HUES6 (cell line): ENCODE results near the gene CADM1.

Experiments used
- H3K27ac ChIP-seq: 2 replicates; pipeline ENCODE4 v1.7.0; 2013; ENCODE audit warnings: low read depth, mild to moderate bottlenecking, low read length, inconsistent platforms
- H3K27me3 ChIP-seq: 2 replicates; pipeline ENCODE4 v1.6.1; 2013; ENCODE audit warnings: low read length; ENCODE audit not compliant: control insufficient read depth, insufficient read depth
- H3K36me3 ChIP-seq: 2 replicates; pipeline ENCODE4 v1.6.1; 2013; ENCODE audit warnings: low read length; ENCODE audit not compliant: control insufficient read depth, insufficient read depth
- H3K4me1 ChIP-seq: 2 replicates; pipeline ENCODE4 v1.6.1; 2013; ENCODE audit warnings: low read length; ENCODE audit not compliant: control insufficient read depth, insufficient read depth
- H3K4me3 ChIP-seq: 2 replicates; pipeline ENCODE4 v1.5.1; 2013; ENCODE audit warnings: low read depth, low read length
- H3K9ac ChIP-seq: one replicate; pipeline ENCODE4 v1.6.1; 2013; ENCODE audit warnings: mild to moderate bottlenecking, low read length
- H3K9me3 ChIP-seq: 2 replicates; pipeline ENCODE4 v1.6.1; 2013; ENCODE audit warnings: low read depth, low read length; ENCODE audit not compliant: control insufficient read depth, insufficient read depth

Gene CADM1

DNA sequence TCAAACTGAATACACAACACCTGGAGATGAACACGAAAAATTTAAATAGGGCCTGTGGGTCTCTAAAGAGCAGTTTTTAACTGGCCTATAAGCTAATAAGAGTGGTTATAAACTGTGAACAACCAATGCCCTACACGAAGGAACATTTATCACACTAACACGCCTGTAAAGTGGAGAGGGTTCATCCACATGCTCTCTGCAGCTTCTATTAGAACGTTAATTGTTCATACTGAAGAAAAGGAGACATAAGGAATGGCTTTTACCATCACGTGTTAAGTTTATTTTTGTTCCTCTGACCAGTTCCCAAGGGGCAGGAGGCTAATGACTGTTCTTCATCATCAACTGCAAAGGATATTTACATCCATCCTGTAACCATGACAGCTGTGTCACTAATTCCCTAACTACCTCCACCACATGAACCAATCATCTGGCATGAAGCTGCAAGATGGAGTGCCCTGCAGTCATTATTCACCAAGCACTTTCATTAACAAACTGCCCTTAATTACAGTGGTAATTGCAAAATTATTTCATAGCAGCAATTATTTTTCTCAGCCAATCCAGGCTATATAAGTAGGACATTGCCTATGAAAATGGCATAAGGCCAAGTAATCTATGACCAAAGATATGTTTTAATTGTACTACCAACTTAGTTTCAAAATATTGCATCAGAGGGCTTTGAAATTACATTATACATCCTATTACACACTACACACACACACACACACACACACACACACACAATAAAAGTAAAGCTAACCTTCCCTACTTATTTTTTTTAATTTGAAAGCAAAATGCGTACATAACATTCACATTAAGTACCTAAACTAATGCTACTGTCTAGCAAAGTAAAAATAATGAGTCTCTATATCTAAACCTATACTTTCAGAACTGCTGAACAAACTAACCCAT lies 186.7 kb downstream of the CADM1 start:
- Histone ChIP-seq H3K9me3 (no peaks in the 10 kb centered on the region), H3K27ac (no peak overlapping the region), H3K27me3 (no peaks in the 10 kb centered on the region), H3K4me1 (no peaks in the 10 kb centered on the region), H3K4me3 (no peak overlapping the region), H3K36me3 (no peaks in the 10 kb centered on the region), H3K9ac (no peak overlapping the region)

DNA sequence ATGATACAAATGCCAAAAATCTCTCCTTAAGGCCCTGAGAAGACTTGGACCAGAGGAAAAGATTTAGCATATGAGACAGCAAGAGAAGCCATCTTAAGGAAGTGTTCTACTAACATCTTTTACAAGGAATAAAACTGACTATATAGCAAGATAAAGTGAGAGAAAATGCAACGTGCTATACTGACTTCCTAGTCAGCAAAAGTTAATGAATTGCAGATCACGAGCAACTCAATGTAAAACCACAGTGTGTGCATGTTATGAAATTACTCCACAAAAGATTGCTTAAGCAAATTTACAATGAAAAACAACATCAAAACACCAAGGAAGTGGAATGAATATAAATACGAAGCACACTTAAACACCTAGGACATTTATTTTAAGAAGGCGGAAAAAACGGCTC lies 187.5 kb downstream of the CADM1 start:
- Histone ChIP-seq H3K9me3 (no peaks in the 10 kb centered on the region), H3K27me3 (no peaks in the 10 kb centered on the region), H3K9ac (no peak overlapping the region), H3K27ac (no peak overlapping the region), H3K4me1 (no peaks in the 10 kb centered on the region), H3K4me3 (no peak overlapping the region), H3K36me3 (no peaks in the 10 kb centered on the region)

DNA sequence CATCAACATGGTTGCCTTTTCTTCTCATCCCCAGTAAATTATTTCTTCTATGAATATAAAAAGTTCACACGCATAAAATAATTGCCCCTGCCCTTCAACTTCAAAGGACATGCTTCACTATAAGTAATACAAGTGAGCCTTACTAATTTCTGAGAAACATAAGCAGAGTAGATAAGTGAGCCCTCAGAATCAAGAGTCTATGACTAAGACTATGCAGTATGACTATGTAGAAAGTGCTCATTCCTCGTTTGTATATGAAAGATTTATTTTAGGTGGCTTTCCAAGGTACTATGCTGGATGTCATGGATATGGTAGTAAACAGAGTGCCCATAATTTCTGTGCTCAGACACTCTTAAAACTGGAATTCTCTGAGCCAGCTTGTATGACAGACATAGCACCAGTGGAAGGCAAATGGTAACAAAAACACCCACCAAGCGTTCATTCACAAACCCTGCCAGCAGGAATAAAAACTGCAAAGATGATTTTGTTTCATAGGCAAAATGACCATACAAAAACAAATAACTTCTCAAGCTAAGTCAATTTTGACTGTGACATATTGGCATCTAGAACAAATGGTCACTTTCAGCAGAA lies 189.8 kb downstream of the CADM1 start:
- no peaks in the 10 kb centered on the region for H3K27me3 ChIP-seq
- H3K9ac ChIP-seq = no peak overlapping the region

DNA sequence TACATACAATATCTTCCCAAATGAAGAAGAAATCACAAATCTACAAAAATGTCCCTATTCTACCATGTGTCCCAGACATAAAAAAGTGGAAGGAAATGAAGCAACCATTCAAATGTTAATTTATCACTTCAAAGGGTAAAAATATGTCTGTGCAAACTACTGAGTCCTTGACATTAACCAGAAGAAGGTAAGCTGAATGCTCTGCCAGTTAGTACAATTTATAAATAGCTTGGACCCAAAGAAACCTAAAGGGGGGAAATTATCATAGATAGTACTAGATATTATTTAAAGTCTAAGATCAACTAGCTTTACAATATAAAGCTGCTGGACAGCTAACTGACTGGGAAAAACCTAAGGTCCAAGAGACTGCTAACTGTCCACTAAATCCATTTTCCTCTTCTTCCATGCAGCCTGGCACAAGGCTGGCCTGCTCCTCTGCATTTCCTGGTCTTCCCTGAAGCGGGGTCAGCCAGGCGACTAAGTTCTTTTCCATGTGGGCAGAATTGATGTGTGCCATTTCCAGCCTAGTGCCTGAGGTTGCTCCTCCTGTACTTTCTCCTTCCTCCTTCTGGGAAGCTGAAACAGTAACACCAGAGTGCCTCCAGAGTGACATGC lies 190.9 kb downstream of the CADM1 start:
- Histone ChIP-seq H3K4me3 (no peak overlapping the region), H3K9me3 (no peaks in the 10 kb centered on the region), H3K27me3 (no peaks in the 10 kb centered on the region), H3K9ac (no peak overlapping the region), H3K36me3 (no peaks in the 10 kb centered on the region), H3K27ac (no peak overlapping the region), H3K4me1 (no peaks in the 10 kb centered on the region)

More for the DNA sequence above, 189.8 kb downstream of the CADM1 start:
- H3K4me1 ChIP-seq = no peaks in the 10 kb centered on the region
- H3K36me3 ChIP-seq = no peaks in the 10 kb centered on the region
- no peaks in the 10 kb centered on the region for H3K9me3 ChIP-seq
- H3K4me3 ChIP-seq = no peak overlapping the region
- no peak overlapping the region for H3K27ac ChIP-seq

DNA sequence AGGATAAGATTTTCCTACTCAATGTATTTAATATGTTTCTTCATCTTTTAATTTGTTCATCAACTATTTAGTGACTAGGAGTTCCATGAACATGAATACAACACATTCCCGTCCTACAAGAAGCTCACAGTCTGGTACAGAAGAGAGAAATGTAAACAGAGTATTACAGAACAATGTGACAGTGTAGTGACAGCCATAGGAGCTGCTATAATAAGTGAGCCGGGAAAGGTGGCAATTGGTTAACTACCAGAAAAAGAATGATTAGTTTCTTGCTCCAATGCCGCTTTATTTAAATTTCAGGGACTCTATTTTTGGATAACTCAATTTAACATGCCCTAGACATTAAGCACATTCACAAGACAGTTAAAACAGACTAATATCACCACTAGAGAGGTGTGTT lies 192.3 kb downstream of the CADM1 start:
- Histone ChIP-seq H3K9ac (no peak overlapping the region), H3K36me3 (no peaks in the 10 kb centered on the region), H3K4me3 (no peak overlapping the region), H3K27me3 (no peaks in the 10 kb centered on the region), H3K4me1 (no peaks in the 10 kb centered on the region), H3K27ac (no peak overlapping the region), H3K9me3 (no peaks in the 10 kb centered on the region)

DNA sequence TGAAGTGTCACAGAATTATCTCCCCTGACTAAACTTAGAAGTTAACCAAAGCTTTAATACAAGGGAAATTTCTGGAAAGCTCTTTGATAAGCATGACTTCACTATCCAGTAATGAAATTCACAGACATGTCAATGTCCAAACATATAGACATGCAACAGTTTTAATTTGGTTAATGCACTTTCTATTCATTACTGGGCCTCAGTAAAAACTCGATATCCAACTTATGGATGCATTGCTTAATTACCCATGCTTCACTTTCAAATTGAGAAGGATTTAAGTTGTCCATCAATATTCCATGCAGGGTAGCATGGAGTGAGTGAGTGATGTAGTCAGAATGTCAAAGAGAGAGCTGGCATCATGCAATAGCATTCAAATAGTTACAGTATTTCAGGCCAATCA lies 197.5 kb downstream of the CADM1 start:
- no peaks in the 10 kb centered on the region for H3K27me3 ChIP-seq
- no peaks in the 10 kb centered on the region for H3K36me3 ChIP-seq
- no peak overlapping the region for H3K9ac ChIP-seq
- no peak overlapping the region for H3K4me3 ChIP-seq
- no peaks in the 10 kb centered on the region for H3K9me3 ChIP-seq
- H3K4me1 ChIP-seq = no peaks in the 10 kb centered on the region; the same call in 1 of the 2 replicates
- no peak overlapping the region for H3K27ac ChIP-seq

DNA sequence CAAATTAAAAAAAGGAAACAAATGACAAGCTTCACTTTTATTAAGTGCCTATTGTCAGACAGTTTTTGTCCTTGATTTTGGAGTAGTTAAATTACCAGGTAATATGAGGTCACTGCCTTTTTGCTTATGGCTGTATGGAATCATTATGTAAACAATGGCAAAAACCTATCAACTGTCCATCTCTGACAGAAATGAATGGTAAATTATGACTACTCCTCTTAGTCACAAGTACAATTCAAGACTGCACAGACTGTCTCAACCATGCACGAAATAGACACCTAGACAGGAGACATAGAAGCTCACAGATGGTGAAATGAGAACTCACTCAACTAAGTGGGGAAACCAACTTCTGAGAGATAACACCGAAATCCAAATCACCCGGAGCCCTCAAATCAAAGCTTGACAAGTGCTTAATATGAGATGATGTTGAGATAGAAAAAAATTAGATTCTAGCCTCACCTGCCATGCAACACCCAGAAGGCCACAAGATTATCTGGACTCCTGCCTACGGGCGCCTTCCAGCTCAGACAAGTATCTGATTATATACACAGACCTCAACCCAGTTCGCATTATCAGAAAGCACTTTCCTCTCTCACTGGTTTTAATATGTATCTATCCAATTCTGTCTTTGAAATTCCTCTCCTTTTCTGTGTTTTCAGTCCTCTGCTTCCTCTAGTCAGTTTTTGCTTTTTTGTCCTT lies 199.3 kb downstream of the CADM1 start:
- H3K9me3 ChIP-seq = no peaks in the 10 kb centered on the region
- no peak overlapping the region for H3K9ac ChIP-seq
- H3K4me1 ChIP-seq = no peaks in the 10 kb centered on the region; the same call in 1 of the 2 replicates
- no peaks in the 10 kb centered on the region for H3K36me3 ChIP-seq
- no peaks in the 10 kb centered on the region for H3K27me3 ChIP-seq
- H3K4me3 ChIP-seq = no peak overlapping the region
- H3K27ac ChIP-seq = no peak overlapping the region

DNA sequence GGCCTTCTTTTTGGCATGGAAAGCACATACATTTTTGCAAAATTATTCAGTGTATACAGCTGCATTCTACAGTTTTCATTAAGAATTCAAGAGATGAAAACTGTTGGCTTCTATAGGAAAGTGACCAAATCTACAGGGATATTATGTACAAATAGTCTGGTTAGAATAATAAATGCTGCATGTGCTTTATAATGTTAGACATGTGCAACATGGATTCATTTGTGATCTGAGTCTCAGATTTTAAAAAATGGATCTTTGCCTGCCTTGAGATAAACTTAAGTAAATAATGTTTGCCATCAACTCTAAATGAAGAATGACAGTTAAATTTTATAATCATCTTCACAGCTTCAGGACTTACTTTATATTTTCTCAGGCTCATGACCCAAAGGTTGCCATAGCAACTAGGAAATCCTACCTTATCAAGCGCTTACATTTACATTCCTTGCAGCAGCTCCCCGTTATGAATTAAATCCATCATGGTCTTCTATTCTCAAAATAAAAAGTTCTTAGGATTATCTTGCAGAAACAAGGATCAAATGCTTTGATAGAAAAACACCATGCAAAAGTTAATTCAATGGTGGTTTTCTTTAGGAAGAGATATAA lies 200.2 kb downstream of the CADM1 start:
- no peak overlapping the region for H3K27ac ChIP-seq
- no peaks in the 10 kb centered on the region for H3K27me3 ChIP-seq
- H3K36me3 ChIP-seq = no peaks in the 10 kb centered on the region
- no peaks in the 10 kb centered on the region; the same call in 1 of the 2 replicates for H3K4me1 ChIP-seq
- H3K4me3 ChIP-seq = no peak overlapping the region
- no peak overlapping the region for H3K9ac ChIP-seq
- no peaks in the 10 kb centered on the region for H3K9me3 ChIP-seq

DNA sequence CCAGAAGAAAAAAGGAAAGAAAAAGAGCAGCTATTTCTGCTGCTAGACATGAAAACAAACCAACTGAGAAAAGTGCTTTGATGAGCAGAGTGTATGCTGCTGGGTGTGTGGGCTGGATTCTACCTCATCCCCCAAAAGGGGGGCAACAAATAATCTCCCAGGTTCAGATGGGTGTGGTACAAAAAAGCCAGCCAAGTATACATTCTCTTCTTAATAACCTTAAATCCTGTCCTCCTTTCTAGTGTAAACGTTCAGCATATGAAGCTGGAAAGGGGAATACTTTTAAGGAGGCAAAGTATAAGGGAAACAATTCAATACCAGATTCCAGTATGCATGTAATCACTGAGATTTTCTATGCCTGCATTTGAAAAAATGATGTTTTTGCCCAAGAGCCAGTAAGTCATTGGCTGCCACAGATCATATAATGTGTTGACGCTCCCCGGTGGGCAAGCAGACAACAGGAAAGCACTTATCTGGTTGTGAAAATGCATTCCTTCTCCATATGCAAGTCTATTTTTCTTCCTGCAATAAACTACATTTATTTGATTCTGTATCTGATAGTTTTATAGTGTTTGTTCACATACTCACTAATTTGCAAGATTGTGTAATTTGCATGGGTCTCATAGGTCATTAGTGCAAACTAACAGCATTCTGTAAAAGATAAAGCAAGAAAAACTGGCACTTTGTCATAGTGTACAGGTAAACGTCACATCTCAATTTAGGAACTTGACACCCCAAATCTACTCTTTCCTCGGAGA lies 201.1 kb downstream of the CADM1 start:
- Histone ChIP-seq H3K27me3 (no peaks in the 10 kb centered on the region), H3K4me1 (no peaks in the 10 kb centered on the region; the same call in 1 of the 2 replicates), H3K9ac (no peak overlapping the region), H3K36me3 (no peaks in the 10 kb centered on the region), H3K27ac (no peak overlapping the region), H3K4me3 (no peak overlapping the region), H3K9me3 (no peaks in the 10 kb centered on the region)
